IPS DF 4.7 (cell line): ENCODE results near the gene PTK6.

Experiments used
- DNase-seq: peaks from one replicate; pipeline ENCODE4 v3.0.0-alpha.2; 2013; ENCODE audit warnings: low spot score; ENCODE audit errors: extremely low read depth

PTK6 gene

DNA sequence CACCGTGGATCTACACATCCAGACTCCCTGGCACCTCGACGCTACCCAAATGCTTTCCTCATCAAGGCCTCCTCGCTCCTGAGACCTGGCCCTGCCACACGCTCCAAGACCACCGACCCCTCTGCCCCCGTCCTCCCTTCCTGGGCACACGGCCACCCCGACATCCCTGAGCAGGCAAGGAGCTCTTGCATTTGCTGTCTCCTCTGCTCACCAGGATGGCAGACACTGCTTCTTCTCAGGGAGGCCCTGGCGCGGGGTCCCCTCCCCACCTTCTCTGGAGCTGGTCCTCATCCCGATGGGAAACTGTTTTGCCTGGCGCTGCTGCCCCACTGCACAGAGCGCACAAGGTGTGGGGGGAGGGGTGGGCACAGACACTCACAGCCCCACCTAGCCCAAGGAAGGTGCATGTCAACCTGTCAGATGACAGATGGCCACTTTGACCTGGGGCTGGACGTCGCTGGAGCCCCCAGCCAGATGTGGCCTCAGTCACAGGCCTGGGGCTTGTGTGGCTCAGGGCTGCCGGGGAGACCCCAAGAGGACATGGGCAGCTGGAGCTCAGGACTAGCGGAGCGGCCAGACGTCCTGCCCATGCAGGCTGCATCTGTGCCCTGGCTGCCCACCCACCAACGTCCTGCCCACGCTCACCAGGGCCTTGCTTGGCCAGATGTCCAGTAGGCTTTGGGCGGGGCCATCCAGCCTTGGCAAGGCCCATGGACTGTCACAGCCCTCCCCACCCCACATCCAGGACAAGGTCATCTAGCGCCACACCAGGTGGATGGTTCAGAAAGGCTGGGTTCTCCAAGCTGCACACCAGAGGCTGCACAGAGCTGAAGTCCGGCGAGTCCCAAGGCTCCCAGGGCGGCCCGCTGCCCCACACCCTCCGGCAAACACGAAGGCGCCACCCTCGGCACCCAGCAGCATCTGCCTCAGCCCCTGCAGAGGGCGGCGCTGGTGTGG is 58.6 kb downstream of the PTK6 start:
- no peak for DNase-seq
